Measurements from ENCODE around the gene SLC17A1. TPM values are rescaled to one million over a fixed set of nuclear protein-coding genes. Genes with fewer than 3 reads are reported as not detected.

SLC17A1 gene
- total RNA-seq, 1 donor from 2014 or later, result not detected

GRCh38 chr6:25769983-25770382, 61.9 kb downstream of the SLC17A1 start:
- no peaks in the 10 kb centered on the region for H3K4me1 Mint-ChIP-seq (ENCODE audit: unreplicated experiment)
- H3K4me3 Mint-ChIP-seq (ENCODE audit: unreplicated experiment), result no peak overlapping the region
- no peaks in the 10 kb centered on the region for H3K9me3 Mint-ChIP-seq (ENCODE audit: unreplicated experiment)
- H3K27me3 Mint-ChIP-seq (ENCODE audit: unreplicated experiment), result peaks cover 20% of the 10 kb centered on the region
- H3K27ac Mint-ChIP-seq (ENCODE audit: unreplicated experiment), result no peak overlapping the region
- DNase-seq (ENCODE audit: extremely low spot score, unreplicated experiment), result no peak
- no peak for TF ChIP-seq CTCF (IDR thresholded peaks at IDR 0.05)
- H3K36me3 Mint-ChIP-seq (ENCODE audit: unreplicated experiment), result no peaks in the 10 kb centered on the region

- TF ChIP-seq CTCF (IDR thresholded peaks at IDR 0.05), result no peak
- Mint-ChIP-seq H3K9me3 (ENCODE audit: unreplicated experiment) (no peaks in the 10 kb centered on the region), H3K27ac (ENCODE audit: unreplicated experiment) (no peak overlapping the region), H3K4me3 (ENCODE audit: unreplicated experiment) (no peak overlapping the region), H3K4me1 (ENCODE audit: unreplicated experiment) (no peaks in the 10 kb centered on the region), H3K27me3 (ENCODE audit: unreplicated experiment) (peaks cover 20% of the 10 kb centered on the region), H3K36me3 (ENCODE audit: unreplicated experiment) (no peaks in the 10 kb centered on the region)
- DNase-seq (ENCODE audit: extremely low spot score, unreplicated experiment), result no peak
Observed at GRCh38 chr6:25768566-25768965, 63.3 kb downstream of the SLC17A1 start.

GRCh38 chr6:25764611-25765010, 67.2 kb downstream of the SLC17A1 start:
- no peaks in the 10 kb centered on the region for H3K9me3 Mint-ChIP-seq (ENCODE audit: unreplicated experiment)
- no peaks in the 10 kb centered on the region for H3K36me3 Mint-ChIP-seq (ENCODE audit: unreplicated experiment)
- no peaks in the 10 kb centered on the region for H3K4me1 Mint-ChIP-seq (ENCODE audit: unreplicated experiment)
- peaks cover 30% of the 10 kb centered on the region for H3K27me3 Mint-ChIP-seq (ENCODE audit: unreplicated experiment)
- DNase-seq (ENCODE audit: extremely low spot score, unreplicated experiment), result no peak
- H3K27ac Mint-ChIP-seq (ENCODE audit: unreplicated experiment), result no peak overlapping the region
- no peak overlapping the region for H3K4me3 Mint-ChIP-seq (ENCODE audit: unreplicated experiment)
- no peak for TF ChIP-seq CTCF (IDR thresholded peaks at IDR 0.05)

GRCh38 chr6:25757936-25758642, 73.8 kb downstream of the SLC17A1 start:
- DNase-seq (ENCODE audit: extremely low spot score, unreplicated experiment), result no peak
- Mint-ChIP-seq H3K4me1 (ENCODE audit: unreplicated experiment) (no peaks in the 10 kb centered on the region), H3K4me3 (ENCODE audit: unreplicated experiment) (no peak overlapping the region), H3K27me3 (ENCODE audit: unreplicated experiment) (peaks cover 31% of the 10 kb centered on the region), H3K9me3 (ENCODE audit: unreplicated experiment) (no peaks in the 10 kb centered on the region), H3K36me3 (ENCODE audit: unreplicated experiment) (no peaks in the 10 kb centered on the region), H3K27ac (ENCODE audit: unreplicated experiment) (no peak overlapping the region)
- TF ChIP-seq CTCF (IDR thresholded peaks at IDR 0.05), result no peak

- DNase-seq (ENCODE audit: extremely low spot score, unreplicated experiment), result no peak
- Mint-ChIP-seq H3K27ac (ENCODE audit: unreplicated experiment) (no peak overlapping the region), H3K36me3 (ENCODE audit: unreplicated experiment) (no peaks in the 10 kb centered on the region), H3K4me3 (ENCODE audit: unreplicated experiment) (no peak overlapping the region), H3K4me1 (ENCODE audit: unreplicated experiment) (no peaks in the 10 kb centered on the region), H3K9me3 (ENCODE audit: unreplicated experiment) (no peaks in the 10 kb centered on the region), H3K27me3 (ENCODE audit: unreplicated experiment) (peaks cover 29% of the 10 kb centered on the region)
- no peak for TF ChIP-seq CTCF (IDR thresholded peaks at IDR 0.05)
Observed at GRCh38 chr6:25756382-25757363, 75.2 kb downstream of the SLC17A1 start.
